HG03521 (cell line): ENCODE results near the gene MINDY4.
A peak's percentile ranks its signal among the peaks of the same experiment; 100 is the strongest.

Experiments
- ATAC-seq: cut with Tn5 transposase; IDR thresholded peaks from one replicate; pipeline ENCODE4 v1.9.1; 2021; ENCODE audit warnings: mild to moderate bottlenecking, moderate library complexity; ENCODE audit not compliant: unreplicated experiment

MINDY4 gene

GRCh38 chr7:30771880-30772425, 736 bp downstream of the MINDY4 start:
- ATAC-seq = peak; percentile 35

DNA sequence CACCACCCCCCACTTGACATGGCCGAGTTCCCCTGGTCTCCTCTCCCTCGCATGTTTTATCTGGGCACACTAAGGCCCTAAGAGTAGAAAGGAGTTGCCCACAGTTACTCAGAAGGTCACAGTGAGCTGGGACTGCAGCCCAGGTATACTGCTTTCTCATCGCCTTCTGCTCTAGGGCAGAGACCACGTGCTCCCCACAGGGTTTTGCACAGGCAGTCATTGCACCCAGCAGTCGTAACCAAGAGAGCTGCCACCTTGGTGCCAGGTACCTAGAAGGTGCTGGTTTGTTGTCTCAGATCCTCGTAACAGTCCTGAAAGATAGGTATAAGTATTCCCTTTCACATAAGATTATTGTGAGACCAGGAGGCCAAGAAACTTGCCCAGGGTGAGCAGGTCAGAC, 1.8 kb downstream of the MINDY4 start:
- no peak for ATAC-seq

GRCh38 chr7:30775992-30776391, 4.8 kb downstream of the MINDY4 start:
- no peak for ATAC-seq

DNA sequence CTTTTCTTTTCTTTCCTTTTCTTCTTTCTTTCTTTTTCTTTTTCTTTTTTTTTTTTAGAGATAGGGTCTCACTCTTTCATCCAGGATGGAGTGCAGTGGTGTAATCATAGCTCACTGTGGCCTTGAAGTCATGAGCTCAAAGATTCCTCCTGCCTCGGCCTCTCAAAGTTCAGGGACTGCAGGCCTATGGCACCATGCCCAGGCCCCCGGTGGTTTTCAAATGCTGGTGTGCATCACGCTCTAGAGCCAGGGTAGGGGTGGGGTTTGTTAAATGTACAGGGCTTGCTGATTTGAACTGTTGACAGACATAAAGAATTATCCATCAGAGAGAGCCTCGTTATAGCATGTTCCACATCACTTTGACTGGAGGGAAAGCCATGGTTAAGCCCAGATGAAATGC, 5.8 kb downstream of the MINDY4 start:
- ATAC-seq = no peak

- ATAC-seq = no peak
These were observed 7.2 kb downstream of the MINDY4 start for GRCh38 chr7:30778255-30779025.

GRCh38 chr7:30779574-30779973, 8.4 kb downstream of the MINDY4 start:
- ATAC-seq = no peak

GRCh38 chr7:30780941-30781340, 9.7 kb downstream of the MINDY4 start:
- no peak for ATAC-seq

DNA sequence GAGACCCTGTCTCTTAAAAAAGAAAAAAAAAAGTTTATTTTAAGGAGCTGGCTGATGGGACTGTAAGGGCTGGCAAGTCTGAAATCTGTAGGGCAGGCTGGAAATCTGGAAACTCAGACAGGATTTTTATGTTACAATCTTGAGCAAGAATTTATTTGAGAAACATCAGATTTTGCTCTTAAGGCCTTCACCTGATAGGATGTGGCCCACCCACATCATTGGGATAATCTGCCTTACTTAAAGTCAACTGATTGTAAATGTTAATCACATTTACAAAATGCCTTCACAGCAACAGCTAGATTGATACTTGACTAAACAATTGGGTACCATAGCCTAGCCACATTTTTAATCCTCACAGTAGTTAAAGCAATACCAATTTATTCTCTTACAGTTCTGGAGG, 11.5 kb downstream of the MINDY4 start:
- ATAC-seq = no peak

DNA sequence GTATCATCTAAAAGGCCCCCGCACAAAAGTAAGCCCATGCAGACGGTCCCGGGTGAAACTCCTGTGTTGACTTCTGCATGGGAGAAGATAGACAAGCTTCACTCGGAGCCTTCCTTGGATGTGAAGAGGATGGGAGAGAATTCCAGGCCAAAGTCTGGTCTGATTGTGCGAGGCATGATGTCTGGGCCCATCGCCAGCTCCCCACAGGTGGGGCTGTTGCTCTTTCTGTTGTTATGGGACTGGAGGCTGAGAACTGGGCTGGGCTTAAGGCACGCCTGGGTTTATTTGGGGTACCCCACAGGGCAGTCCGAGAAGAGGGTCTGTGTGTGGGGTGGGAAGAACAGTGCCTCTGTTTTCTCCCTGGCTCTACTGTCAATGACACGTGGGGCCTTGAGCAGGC, 14.6 kb downstream of the MINDY4 start:
- ATAC-seq = no peak

DNA sequence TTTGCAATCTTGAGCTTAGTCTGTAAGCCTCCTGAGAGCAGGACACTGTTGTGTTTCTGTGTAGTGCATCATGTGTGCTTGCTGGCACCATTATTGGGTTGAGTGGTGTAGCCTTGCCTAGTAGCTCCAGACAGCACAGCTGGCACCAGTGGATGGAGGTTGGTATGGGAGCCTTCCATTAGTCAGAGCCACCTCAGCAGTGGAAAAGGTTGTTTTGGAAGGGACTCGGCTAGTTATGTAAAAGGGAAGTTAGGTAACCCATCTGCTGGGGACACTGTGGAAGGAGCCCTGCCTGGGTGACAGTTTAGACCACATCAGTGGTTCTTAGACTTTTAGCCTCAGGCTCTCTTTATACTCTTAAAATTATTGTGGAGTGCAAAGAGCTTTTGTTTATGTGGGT, 16.3 kb downstream of the MINDY4 start:
- no peak for ATAC-seq

DNA sequence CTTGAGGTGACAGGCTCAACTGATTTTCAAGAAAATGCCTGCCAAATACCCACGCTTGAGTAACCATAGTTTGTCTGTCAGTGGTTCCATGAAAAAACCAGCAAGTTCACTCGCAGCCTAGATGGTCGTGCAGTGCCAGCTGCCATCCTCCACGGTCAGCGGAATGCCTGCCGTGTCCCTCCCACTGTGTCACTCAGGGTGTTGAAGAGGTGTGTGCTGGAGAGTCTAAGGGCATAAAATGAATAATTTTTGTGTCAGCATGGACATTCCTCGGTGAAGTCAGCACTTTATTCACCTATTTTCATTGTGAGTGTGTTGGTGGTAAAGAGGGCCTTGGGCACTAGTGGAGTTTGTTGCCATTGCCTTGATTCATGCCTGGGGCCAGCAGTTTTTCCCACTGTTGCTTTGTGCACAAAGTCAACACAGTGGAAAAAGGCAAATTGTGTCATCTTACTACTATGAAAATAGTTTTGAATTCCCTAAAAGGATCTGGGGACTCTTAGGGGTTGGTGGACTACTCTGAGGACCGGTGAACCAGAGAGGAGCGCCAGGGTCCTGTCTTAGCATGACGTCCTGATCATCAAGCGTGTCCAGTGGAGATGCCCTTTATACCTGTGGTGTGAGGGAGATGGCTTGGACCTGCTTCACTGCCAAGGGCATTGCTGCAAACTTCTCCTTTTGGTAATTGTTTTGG, 17.6 kb downstream of the MINDY4 start:
- no peak for ATAC-seq

DNA sequence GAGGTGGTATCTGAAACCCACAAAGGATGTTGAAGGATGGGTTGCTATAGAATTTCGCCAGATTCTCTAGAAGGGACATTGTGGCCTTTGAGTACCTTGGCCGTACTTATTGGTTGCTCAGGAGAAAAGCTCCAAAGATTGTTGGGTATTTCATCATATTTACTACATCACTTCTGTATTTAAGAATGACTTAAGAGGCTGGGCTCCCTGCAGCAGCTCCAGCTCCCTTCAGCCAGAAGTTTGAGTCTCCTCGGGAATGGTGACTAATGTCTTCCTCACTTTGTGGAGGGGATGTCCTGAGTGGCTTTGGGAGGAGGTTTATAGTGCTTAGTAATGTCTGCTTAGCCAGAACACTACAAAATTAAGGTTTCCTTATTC, 18.1 kb downstream of the MINDY4 start:
- ATAC-seq = no peak

- ATAC-seq = no peak
These were observed 19.1 kb downstream of the MINDY4 start for GRCh38 chr7:30790356-30790755.

DNA sequence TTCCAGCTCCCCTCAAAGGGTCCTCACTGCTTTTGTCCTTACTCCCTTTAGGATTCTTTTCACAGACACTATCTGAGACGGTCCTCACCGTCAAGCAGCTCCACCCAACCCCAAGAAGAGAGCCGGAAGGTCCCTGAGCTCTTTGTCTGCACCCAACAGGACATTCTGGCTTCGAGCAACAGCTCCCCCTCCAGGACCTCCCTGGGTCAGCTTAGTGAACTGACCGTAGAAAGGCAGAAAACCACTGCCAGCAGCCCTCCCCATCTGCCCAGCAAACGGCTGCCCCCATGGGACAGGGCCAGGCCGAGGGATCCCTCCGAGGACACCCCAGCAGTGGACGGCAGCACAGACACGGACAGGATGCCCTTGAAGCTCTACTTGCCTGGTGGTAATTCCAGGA, 19.9 kb downstream of the MINDY4 start:
- no peak for ATAC-seq

DNA sequence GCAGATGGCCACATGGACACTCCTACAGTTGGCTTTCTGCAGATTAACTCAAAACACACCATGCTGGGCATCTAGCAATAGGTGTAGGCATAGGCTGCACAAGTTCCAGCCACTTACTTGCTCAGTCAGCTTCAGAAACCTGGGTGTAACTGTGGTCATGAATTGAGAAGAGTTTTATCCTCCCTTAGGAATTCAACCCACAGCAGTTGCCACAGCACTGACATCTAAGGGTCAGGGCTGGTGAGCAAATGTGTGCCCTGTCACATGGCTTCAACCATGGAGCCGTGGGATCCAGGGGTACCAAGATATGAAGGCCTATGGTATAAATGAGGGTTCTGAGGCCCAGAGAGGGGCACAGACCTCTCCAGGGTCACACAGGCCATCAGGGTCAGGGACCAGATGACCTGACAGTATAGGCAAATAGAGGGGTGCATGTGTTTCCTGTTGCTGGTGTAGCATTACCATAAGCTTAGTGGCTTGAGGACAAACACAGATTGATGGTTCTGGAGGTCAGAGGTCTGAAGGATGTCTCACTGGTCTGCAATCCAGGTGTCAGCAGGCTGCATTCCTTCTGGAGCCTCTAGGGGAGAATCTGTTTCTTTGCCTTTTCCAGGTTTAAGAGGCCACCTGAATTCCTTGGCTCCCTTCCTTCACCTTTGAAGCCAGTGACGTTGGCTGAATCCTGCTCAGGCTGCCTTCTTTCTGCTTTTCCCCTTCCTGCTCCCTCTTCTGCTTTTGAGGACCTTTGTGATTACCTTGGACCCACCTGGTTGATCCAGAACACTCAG, 24.1 kb downstream of the MINDY4 start:
- no peak for ATAC-seq

DNA sequence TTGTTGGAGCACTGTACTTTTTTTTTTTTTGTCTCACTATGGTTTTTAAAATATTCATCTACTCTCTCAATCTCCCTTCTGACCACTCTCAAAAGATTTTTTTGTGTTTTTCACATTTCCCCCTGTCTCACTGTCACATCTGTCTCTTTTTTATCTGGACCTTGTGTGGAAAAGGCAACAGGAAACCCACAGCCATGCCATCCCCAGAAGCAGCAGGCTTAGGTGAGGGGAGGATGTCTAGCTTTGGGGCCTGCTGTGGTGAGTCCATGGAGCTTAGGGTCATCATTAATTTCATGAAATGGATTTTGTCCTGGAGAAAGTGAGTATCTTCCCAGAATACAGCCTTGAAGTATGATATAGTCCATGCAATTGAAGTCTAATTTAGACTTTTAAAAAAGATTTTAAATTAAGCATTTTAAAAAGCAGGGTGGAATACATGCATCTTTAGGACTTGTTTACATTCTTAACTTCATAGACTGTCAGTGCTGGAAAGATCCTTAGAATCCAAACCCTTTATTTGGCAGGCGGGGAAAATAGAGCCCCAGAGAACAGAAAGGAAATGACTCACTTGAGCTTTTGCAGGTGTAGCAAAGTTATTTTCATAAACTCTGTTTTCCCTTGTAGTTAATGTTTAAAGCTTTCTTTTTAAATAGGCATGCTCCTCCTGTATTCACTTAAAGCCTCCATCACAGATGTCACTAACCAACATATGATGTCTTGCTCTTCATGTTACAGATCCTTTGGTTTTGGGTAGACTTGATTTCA, 25.1 kb downstream of the MINDY4 start:
- no peak for ATAC-seq

DNA sequence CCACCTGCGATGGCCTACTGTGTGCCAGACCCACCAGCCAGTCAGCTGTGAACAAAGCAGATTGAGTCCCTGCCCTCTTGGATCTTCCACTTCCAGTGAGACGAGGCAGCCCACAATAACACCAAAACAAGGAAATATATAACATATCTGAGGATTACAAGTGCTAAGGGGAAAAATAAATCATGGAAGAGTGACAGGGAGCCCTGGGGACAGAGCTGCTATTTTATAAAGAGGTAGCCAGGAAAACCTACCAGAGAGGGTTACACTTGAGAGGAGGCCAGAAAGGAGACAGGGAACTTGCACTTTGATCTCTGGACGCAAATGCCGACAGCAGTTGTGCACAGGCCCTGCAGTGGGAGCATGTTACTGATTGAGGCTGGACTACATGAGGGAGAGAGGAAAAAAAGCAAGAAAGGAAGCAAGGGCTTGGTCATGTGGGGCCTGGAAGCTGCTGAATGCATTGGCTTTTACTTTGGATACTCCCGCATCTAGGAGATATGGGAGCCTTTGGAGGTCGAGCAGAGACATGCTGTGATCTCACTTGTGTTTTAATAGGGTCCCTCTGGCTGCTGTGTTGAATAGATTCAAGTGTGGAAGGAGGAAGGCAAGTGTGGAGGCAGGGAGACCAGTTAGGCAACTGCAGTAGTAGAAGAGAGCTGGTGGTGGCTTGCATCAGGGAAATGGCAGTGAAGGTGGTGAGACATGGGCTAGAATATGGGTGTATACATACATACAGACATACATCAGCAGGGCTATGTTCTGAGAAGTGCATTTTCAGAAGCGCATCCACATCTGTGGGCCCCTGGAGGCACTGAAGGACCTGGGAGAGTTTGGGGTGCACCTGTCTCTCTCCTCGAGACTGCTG, 26.2 kb downstream of the MINDY4 start:
- ATAC-seq = no peak

DNA sequence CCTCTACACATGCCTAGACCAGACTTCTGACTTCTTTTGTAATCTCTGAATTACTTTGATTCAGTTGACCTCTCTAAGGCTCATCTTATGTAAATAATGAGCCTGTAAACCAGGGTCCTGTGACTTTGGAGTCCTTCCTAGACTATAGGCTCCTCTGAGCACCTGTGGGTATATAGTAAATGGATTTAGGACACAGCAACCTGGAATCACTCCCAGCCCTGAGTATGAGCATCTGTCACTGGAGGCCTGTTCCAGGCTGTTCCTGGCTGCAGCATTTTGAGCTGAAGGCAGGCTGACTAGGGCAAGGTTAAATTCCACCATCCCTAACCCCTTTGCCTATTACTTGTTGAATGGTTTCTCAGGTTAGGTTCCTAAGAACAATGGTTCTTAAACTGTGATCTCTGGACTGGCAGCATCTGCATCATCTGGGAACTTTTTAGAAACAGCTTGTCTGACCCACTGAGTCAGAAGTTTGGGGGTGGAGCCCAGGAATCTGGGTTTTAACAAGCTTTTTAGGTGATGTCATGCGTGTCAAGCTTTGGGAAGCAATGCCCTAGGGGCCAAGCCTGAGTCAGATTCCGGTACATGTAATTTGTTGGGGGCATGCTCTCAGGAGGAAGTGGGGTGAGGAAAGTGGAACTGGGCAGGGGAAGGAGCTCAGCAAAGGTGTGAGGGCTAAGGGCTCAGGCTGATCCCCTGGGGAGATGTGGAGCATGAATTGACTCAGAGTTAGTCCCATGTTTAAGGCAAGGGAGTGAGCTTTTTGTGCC, 28.2 kb downstream of the MINDY4 start:
- ATAC-seq = peak; percentile 65
